Dermis microvascular lymphatic vessel endothelial cell (primary cell): ENCODE results near the gene HMCN1. TPM values are rescaled to one million over a fixed set of nuclear protein-coding genes. Genes with fewer than 3 reads are reported as not detected.

ENCODE experiments used
- DNase-seq, 2 donors: peaks; one replicate each; pipeline versions ENCODE4 v3.0.0 to v3.0.0-alpha.2; 2010; ENCODE audit warnings: low read depth in 2 of 2
- total RNA-seq: library from RNA; depleted of rRNA; stranded (reverse); fragments of >200 nt; gene quantifications from 2 replicates; pipeline ENCODE4 v1.2.1, GENCODE V29; 2014

The HMCN1 gene
- total RNA-seq, 1 donor from 2014 or later: 4.0 TPM

DNA sequence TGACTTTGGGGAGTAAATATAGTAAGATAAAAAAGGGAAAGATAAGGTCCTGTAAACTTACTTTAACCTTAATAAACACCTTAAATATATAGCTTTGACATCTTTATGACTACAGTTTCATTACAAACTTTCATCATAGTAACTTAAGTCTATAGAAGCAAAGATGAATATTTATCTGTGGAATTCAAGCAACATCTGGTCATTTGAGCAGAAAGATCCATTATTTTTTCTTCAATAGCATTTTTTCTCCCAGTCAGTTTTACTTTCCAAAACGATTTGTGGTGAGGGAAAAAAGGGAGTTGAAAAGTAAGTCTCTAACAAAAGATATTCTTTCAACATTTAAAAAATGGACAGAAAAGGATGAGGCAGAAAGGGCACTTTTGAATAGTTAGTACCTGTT is 69.0 kb downstream of the HMCN1 start:
- DNase-seq: no peak

DNA sequence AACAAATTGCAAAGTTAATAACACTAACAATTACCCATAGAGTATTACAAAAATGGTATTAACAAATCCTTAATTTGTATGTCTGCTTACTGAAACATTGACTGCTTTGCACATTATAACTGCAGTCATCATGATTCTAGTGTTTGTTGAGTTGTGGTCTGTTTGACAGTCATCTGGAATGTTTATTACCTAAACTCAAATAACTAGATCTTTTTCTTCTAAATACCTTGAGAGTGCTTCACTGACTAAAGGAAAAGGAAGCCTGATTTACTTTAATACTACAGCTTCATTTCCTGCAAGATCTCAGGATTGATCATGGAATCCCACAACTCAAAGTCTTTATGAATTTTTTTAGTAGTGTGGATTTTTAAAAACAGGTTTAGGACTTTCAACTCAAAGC is 70.0 kb downstream of the HMCN1 start:
- DNase-seq: no peak

DNA sequence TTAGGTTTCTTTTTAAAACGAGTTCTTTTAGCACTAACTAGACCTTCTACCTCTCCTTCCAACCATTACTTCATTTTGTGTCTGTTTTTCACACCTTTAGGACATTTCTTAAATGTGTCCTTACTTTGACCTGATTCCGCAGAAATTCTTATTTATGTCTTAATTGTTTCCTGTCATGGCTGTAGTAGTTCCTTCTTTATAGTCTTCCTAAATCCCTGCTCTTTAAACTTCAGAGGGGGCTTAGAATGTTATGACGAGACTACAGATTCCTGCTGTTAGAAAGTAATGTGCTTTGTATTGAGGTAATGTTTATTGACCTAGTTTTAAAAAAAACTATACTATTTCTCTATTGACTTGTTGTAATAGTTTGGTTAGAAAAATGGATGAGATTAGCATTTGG is 70.4 kb downstream of the HMCN1 start:
- DNase-seq: no peak

DNA sequence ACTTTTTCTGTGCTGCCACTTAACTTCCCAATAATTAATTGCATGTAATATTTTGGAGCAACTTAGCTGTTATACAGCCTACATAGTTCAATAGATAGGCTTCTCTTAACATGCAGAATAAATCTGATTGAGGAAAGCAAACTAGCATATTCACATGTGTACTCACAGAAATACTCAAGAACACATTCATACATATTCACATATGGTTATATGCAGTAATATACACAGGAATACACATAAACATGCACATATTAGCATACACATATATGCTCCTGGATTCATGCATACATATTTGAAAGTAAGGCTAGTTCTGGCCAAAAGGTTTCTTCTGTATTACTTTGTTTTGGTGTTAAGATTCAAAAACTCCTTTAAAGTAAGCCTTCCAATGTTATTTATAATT is 73.1 kb downstream of the HMCN1 start:
- DNase-seq: no peak

DNA sequence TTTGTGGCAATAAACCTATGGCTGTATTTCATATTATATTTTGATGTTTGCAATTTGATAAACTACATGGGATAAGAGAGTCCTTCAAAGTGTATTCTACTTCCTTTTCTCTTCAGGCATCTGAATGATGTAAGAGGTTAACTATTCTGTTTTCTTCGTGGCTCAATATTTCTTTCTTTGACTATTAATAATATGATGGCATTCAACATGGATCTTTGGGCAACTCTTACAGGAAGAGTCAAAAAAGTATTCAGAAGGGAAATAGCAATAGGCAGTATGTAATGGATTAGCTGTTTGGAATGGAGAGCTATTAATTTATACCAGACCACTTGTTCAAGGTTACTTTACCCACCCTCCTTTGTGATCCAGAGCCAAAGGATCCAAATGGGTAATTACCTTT is 74.4 kb downstream of the HMCN1 start:
- no peak for DNase-seq

DNA sequence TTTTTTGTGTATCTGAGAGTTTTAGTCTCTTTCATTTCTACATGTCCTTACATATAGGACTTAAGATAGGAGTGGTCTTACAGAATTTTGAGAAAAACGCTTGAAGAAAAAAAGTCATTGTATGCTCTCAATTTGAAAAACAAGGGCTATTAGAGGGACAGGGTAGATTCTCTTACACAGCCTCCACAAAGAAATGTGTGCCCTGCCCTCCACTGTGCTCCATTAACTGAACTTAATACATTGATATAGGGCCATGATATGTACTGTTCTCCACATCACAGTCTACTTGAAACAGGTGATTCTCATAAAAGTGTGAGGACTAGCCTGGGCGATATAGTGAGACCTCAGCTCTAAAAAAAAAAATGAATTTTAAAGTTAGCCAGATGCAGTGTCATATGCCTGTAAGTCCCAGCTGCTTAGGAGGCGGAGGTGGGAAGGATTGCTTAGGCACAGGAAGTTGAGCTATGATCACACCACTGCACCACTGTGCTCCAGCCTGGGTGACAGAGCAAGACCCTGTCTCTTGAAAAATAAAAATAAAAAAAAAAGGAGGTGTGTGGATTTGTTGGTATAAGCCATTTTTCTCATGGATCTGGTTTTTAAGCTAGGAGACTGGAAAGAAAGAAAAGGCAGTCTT is 77.0 kb downstream of the HMCN1 start:
- no peak for DNase-seq

DNA sequence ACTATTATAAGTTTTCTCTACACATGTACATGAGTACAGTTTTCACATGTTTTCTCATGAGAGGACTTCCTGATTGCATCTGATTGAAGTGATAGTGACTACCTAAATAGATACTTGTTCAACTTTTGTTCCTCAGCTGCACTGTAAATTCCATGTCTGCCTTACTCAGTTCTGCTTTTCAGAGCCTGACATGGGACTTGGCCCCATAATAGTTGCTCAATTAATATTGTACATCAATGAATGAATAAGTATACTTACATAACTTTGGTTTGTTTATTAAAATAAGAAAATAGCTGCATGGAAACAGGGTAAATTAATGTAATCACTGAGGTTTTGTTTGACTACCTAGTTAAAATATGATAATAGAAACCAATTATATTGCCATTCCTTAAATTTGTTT is 78.7 kb downstream of the HMCN1 start:
- no peak for DNase-seq

DNA sequence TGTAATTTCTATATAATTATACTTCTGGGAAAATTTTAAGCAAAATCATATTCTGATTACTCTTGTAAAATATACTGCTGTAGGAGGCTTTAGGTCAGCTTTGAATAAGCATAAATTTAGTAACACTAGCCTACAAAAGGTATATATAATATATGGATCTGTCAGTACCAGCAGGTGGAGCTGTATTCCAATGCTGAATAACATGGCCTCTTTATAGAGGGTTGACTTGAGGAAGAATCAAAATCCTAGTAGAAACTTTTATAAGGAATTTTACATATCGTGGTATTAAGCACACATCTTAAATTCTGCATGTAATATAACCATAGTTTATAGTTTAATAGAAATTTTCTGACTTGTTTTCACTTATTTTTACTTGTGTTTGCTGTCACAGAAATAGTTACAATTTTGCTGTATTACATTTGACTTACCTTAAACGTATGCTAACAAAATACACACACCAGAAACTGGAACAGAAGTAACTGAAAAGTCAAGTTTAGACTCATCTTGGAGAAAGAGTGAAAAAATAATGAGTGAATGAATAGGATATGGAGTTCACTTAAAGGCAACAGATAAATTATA is 79.3 kb downstream of the HMCN1 start:
- peak; percentile 47 to 74 for DNase-seq

DNA sequence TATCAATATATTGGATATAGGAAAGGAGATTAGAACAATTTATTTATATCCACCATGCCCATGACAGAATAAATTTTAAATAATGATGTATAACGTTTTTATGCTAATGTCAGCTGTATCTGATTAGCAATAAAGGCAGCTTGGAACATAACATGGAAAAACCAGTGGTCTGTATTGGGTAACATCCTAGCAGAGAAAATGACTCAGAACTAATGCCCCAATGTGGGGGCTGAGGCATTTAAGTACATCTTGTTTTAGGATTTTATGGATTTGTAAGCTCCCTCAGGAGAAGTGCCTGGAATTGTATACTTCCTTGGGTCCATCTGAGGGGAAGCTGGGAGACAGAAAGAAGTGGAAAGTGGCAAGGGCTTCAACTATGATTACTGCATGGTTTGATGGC is 82.3 kb downstream of the HMCN1 start:
- DNase-seq: no peak

DNA sequence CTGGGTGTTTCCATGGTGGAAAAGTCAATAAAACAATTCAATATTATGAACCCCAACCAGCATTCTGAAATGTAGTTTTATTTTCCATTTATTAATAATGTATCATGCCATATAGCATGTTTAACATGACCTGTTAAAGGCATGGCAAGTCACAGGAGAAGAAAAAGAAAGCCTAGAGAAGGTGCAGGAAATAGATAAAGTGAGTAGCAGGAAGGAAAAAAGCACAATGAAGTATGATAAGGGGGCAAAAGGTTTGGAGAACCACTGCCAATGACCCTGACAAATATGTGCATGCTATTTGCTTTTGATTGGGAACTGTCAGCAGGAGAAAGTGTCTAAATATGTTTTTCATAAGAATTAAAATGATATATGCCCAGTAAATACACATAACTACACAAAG is 85.6 kb downstream of the HMCN1 start:
- DNase-seq: peak; percentile 73 to 88

DNA sequence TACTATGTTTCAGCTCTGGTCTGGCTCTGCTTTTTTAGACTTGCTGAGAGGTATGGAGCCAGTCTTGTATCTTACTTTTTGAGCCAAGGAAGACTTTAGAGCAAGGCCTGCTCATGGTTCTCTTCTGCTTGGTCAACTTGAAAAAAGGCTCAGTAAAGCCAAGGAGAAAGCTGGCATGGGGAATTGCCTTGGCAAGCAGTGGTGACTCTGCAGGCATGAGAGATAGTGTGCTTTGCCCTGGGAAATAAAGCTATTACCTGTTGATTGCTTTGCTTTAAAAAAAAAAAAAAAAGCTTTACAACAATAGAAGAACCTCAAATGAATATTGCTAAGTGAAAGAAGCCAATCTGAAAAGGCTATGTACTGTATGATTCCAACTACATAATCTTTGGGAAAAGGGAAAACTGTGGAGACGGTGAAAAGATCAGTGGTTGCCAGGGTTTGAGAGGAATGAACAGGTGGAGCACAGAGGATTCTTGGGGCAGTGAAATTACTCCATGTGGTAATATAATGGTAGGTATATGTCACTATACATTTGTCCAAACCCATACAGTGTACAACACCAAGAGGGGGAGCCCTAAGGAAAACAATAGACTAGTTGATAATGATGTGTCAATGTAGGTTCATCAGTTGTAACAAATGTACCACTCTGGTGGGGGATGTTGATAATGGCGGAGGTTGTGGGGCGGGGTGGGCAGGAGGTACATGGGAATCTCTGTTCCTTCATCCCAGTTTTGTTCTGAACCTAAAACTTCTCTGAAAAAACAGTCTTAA is 87.6 kb downstream of the HMCN1 start:
- no peak for DNase-seq

DNA sequence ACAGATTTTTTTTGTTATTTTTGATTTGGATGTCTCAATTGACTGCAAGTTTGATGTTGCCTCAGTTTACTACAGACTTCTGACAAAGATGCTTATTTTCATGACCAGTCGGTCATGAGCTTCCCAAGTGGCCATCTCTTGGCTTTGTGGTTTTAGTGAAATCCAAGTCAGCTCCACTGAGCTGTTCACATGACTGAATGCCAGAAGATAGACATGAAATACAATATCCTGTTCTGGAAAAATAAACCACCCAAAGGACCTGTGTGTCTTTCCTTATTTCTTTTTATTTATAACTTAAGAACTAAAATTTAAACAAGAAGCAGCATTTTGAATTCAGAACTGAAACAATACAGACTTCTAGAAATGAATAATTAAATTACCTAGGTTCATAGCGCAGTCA is 89.3 kb downstream of the HMCN1 start:
- no peak for DNase-seq

DNA sequence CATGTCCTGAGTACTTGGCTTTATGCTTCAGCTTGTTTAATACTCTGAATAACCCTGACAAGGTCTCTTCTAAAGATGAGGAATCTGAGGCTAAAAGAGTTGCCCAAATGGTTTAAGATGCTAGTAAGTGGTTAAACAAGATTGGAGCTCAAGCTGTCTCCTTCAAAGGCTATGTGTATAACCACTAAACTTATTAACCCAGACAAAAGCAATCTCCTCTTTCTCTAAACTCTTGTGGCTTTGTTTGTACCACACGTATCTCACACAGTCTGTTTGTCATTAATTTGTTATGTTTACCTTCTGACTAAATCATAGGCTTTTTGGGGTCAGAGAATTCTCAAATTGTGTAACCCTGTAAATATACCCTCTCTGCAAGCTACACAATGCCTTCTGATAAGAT is 89.9 kb downstream of the HMCN1 start:
- no peak for DNase-seq

DNA sequence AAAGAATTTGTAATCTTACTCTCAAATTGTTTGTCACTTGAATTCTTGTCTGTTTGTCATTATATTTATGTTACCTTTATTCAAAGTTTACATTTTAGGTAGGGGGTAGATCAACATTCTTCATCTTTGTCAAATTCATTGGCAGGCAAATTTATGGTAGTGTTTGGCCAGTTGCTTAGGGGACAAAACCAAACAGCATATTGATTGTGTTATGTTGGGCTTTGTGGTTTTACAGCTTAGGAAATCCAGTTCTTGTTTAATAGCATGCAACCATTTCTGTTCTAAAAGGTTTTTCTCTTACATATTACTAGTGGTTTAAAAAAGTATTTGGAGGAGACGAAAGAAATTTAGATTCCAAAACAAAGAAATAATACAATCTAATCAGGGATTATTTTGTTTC is 91.4 kb downstream of the HMCN1 start:
- no peak for DNase-seq

DNA sequence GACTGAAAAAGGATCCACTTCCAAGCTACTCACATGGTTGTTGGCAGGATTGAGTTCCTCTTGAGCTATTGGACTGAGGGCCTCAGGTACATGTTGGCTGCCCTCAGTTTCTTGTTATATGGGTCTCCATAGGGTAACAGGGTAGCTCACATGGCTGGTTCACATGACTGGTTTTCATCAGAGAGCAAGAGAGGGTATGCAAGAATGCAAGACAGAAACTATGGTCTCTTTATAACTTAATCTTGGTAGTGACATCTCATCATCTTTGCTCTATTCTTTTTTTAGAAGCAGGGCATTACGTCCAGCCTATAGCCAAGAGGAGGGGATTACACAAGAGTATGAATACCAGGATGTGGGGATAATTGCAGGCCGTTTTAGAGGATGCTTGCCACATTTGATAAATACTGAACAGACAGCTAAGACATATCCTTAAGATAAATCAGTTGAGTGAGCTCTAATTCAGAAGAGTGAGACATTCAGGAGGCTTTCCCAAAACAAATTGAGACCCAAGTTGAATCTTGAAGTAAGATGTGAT is 100.2 kb downstream of the HMCN1 start:
- no peak for DNase-seq

DNA sequence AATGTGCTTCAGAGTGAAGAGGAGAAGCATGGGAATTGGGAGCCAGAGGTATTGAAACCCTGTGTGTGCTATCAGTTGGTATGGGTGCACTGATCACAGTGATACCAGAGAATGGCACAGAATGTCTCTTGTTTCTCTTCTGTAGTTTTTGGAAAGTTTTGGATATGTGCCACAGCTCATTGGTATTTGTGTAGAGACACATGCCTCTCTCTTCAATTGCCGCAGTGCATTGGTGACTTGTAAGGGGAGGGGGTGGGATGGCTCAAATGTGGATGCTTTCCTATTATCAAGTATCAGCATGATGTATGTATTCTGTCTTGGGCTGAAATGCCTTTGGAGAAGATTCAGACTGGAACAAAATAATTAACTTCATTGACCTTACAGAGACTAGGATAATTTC is 101.0 kb downstream of the HMCN1 start:
- DNase-seq: no peak

DNA sequence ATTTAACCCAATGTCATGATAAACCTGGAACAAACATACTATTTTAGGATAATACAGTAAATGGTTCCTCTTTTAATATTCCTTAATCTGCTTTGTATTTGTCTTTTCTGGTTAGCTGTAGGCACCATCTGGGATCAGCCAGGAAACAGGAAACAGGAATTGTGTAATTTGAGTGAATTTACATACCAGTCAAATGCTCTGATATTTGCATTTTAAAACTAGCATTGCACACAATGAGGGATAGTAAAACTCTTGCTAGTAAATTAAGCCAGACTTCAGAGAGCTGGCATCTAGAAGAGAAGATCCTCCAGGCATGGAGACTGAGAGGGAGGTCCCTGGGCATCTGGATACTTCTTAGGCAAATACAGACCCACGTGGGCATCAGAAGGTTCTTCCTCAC is 103.5 kb downstream of the HMCN1 start:
- DNase-seq: no peak

DNA sequence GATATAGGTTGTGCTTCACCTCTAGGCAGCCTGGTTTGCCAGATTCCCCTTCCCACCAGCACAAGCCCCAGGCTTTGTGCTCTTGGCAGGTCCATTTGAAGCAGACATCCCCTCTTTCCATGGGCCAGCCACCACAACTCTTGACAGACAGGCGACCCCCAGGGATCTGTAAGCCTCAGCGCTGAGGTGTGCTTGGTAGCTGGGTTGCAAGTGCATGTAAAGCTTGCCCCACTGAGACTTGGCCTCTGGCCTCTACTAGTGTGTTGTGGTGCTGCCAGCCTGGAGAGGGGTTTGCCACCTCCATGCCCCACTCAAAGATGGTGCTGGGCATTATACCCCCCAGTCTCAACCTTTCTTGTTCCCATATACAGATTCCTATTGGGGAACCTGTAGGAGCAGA is 103.9 kb downstream of the HMCN1 start:
- no peak for DNase-seq

DNA sequence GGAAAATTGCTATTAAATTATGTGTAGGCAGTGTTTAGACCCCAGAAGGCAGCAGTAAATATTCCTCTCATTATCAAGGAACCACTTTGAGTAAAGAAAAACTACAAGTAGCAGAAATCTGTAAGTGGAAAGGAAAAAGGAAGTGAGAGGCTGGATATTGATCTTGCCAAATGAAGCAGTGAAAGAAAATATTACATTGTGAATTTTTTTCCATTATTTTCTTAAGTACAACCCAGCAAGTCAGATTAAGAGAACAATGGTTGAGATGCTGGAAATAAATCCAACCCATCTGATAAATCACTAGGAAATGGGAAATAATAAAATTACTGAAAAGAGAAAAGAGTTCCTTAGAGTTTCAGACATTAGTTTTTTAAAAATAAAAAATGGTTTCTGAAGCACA is 106.7 kb downstream of the HMCN1 start:
- peak in 1 of 2 donors; percentile 28 for DNase-seq

DNA sequence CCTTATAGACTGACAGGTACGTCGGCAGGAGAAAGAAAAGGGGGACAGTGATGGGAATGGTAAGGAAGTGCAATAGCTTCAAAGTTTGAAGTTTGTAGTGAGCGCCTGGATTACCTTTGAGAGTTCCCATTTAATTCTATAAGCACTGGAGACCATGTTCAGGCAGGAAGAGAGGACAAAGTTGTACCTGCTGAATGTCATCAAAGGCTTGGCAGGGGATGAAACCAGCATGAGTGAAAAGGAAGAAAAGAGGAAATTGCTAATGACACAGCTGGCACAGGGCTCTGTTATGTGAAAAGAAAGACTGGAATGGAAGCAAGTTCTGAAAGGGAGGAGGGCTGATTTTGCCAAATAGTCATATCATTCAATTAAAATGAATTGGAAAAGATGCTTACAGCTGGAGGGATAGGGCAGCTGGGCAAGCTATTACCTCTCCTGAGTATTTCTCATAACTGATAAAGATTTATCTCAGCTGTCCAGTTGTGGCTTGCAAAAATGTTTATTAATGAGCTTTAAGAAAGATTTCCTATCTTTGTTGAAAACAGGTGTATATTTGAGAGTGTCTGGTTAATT is 109.2 kb downstream of the HMCN1 start:
- DNase-seq: peak; percentile 25 to 60

DNA sequence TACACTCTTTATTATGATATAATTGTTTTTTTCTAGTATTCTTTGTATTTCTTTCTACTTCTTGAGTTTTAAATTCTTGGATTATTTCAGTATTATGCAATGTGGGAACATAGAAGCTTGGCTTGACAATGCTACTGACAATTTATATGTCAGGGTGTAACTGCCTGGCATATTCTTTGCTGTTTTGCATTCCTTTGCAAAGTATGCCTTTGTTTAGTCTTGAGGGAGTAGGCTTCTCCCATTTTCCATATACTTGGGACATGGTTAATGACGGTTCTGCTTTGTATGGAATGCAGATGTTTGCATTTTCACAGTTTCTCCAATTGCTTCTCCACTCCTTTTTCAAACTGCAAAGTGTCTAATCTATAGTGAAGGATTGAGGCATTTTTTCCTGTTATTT is 109.8 kb downstream of the HMCN1 start:
- DNase-seq: no peak

DNA sequence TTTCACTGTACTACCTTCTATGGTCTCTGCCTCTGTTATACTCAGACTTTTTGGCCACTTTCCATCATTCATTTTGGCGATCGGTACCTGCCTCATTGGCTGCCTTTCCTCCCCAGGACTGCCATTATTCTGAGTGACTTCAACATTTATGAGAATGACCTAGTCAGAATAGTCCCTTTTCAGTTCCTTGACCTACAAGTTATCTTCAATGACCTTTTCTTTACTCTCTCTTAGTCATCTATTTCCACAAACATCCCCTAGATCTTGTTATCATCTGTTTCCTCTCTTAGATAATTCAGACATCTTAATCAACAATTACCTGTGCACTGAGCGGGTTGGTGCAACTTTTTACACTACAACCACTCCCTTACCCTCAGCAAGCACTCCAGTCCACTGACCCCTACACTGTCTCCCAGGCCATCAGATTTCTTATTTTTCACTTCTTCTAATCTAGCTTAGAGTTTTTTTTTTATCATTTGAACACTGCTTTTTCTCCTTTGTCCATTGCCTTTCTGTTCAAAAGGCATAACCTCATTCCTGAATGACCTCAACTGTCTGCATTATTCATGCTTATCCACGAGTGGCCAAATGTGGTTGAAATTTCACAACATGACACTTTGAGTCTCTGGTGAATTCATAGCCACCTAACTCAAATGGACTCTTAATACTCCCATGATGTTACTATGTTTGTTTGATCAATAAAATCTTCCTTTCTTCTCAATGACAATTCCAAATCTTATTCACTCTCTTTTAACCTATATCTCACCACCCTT is 112.7 kb downstream of the HMCN1 start:
- no peak for DNase-seq
